ENCODE measurements around the gene ADSL. TPM values are rescaled to one million over a fixed set of nuclear protein-coding genes. Genes with fewer than 3 reads are reported as not detected.

Gene ADSL
- total RNA-seq, 1 donor from 2014 or later, result 48.5 TPM

- Histone ChIP-seq H3K4me1 (peaks cover 25% of the 10 kb centered on the region), H3K27ac (replicated peaks) (no peak overlapping the region), H3K9me3 (replicated peaks) (no peaks in the 10 kb centered on the region), H3K4me3 (no peak overlapping the region), H3K36me3 (peaks cover 53% of the 10 kb centered on the region), H3K27me3 (ENCODE audit: low read depth) (no peaks in the 10 kb centered on the region)
- no peak for DNase-seq
- intact Hi-C loops (cut with micrococcal nuclease), result no loop called here
- no peak for TF ChIP-seq CTCF (IDR thresholded peaks at IDR 0.05; ENCODE audit: borderline replicate concordance)
These were observed 83.2 kb downstream of the ADSL start for GRCh38 chr22:40429481-40429880.

DNA sequence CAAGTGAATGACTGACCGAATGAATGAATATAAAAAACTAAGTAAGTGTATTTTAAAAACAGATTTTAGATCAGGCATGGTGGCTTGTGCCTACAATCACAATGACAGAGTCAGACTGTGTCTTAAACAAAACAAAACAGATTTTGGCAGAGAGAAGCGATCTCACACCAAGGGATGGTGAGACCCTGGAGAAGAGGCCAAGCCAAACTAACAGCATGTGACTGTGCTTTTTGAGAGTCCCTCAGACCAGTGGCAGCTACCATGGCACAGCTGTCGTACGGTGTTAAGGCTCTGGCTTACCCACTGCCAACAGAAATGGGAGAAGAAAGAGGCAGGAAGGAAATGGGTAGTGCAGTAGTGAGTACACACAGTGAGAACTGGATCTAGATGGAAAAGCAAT lies 84.7 kb downstream of the ADSL start:
- Histone ChIP-seq H3K4me1 (peaks cover 15% of the 10 kb centered on the region), H3K36me3 (peaks cover 45% of the 10 kb centered on the region), H3K27ac (replicated peaks) (no peak overlapping the region), H3K27me3 (ENCODE audit: low read depth) (no peaks in the 10 kb centered on the region), H3K9me3 (replicated peaks) (no peaks in the 10 kb centered on the region), H3K4me3 (no peak overlapping the region)
- DNase-seq, result no peak
- no peak for TF ChIP-seq CTCF (IDR thresholded peaks at IDR 0.05; ENCODE audit: borderline replicate concordance)
- intact Hi-C loops (cut with micrococcal nuclease), result no loop called here

GRCh38 chr22:40432157-40432556 lies 85.9 kb downstream of the ADSL start:
- Histone ChIP-seq H3K4me3 (no peak overlapping the region), H3K4me1 (peaks cover 17% of the 10 kb centered on the region), H3K36me3 (peaks cover 45% of the 10 kb centered on the region), H3K9me3 (replicated peaks) (no peaks in the 10 kb centered on the region), H3K27ac (replicated peaks) (no peak overlapping the region), H3K27me3 (ENCODE audit: low read depth) (no peaks in the 10 kb centered on the region)
- intact Hi-C loops (cut with micrococcal nuclease), result no loop called here
- no peak for DNase-seq
- no peak for TF ChIP-seq CTCF (IDR thresholded peaks at IDR 0.05; ENCODE audit: borderline replicate concordance)

GRCh38 chr22:40432625-40433024 lies 86.3 kb downstream of the ADSL start:
- H3K36me3 ChIP-seq, result peaks cover 45% of the 10 kb centered on the region
- no peak for DNase-seq

GRCh38 chr22:40433416-40434090 lies 87.3 kb downstream of the ADSL start:
- intact Hi-C loops (cut with micrococcal nuclease), result no loop called here
- H3K27ac ChIP-seq (replicated peaks), result no peak overlapping the region
- H3K36me3 ChIP-seq, result peaks cover 36% of the 10 kb centered on the region
- no peak overlapping the region for H3K4me3 ChIP-seq
- H3K27me3 ChIP-seq (ENCODE audit: low read depth), result no peaks in the 10 kb centered on the region
- H3K9me3 ChIP-seq (replicated peaks), result no peaks in the 10 kb centered on the region
- H3K4me1 ChIP-seq, result peaks cover 26% of the 10 kb centered on the region
- TF ChIP-seq CTCF (IDR thresholded peaks at IDR 0.05; ENCODE audit: borderline replicate concordance), result no peak
- DNase-seq, result no peak

More at GRCh38 chr22:40432625-40433024, 86.3 kb downstream of the ADSL start:
- Histone ChIP-seq H3K4me3 (no peak overlapping the region), H3K27ac (replicated peaks) (no peak overlapping the region), H3K9me3 (replicated peaks) (no peaks in the 10 kb centered on the region), H3K27me3 (ENCODE audit: low read depth) (no peaks in the 10 kb centered on the region), H3K4me1 (peaks cover 22% of the 10 kb centered on the region)
- TF ChIP-seq CTCF (IDR thresholded peaks at IDR 0.05; ENCODE audit: borderline replicate concordance), result no peak
- intact Hi-C loops (cut with micrococcal nuclease), result no loop called here

Data from left ventricle myocardium inferior (tissue), 1 donor.